Lower leg skin (tissue), 4 donors: Measurements from ENCODE around the gene JAM3. TPM values are rescaled to one million over a fixed set of nuclear protein-coding genes. Genes with fewer than 3 reads are reported as not detected.
"Not testable (repeated sequence)": the region's sequence is repeated elsewhere in the genome, so short reads cannot be mapped to it uniquely, and the experiment has no call there.

Experiments used
- DNase-seq, 2 donors: peaks; one replicate each; pipeline ENCODE4 v3.0.0-alpha.2; 2019; ENCODE audit warnings: low spot score in 2 of 2
- H3K4me3 ChIP-seq: fragments of 200-600 bp; sonication (generic); 2 replicates; pipeline ENCODE4 v1.5.1; 2017; ENCODE audit warnings: mild to moderate bottlenecking, low read depth; ENCODE audit not compliant: poor library complexity, severe bottlenecking
- CTCF ChIP-seq, 3 donors: fragments of 450-650 bp; IDR thresholded peaks; one replicate each; pipeline ENCODE4 v1.5.1; 2016; ENCODE audit warnings: antibody characterized with exemption in 3 of 3, mild to moderate bottlenecking in 3 of 3, moderate library complexity in 2 of 3
- POLR2A ChIP-seq, 2 donors: fragments of 450-650 bp; IDR thresholded peaks; one replicate each; pipeline ENCODE4 v1.6.1; 2016 to 2017; ENCODE audit warnings: antibody characterized with exemption in 2 of 2, mild to moderate bottlenecking in 1 of 2, moderate library complexity in 1 of 2
- WGBS, 2 donors: methylation state at CpG; one replicate each; pipeline ENCODE4 v1.1.5; 2018; 5-methylcytosine and 5-hydroxymethylcytosine counted together
- intact Hi-C: fragments of 100-400 bp; cut with DNase I; formaldehyde crosslinking; loops from one replicate; pipeline ENCODE4 v1.15.0; 2023; ENCODE audit warnings: low total_unique reads
- total RNA-seq, 4 donors: library from RNA; depleted of rRNA; stranded (reverse); fragments of >200 nt; gene quantifications; one replicate each; pipeline ENCODE4 v1.1.0, GENCODE V29; 2016

JAM3 gene
- total RNA-seq, 4 donors from 2014 or later: 12.8 to 22.4 (median 15.1) TPM

DNA sequence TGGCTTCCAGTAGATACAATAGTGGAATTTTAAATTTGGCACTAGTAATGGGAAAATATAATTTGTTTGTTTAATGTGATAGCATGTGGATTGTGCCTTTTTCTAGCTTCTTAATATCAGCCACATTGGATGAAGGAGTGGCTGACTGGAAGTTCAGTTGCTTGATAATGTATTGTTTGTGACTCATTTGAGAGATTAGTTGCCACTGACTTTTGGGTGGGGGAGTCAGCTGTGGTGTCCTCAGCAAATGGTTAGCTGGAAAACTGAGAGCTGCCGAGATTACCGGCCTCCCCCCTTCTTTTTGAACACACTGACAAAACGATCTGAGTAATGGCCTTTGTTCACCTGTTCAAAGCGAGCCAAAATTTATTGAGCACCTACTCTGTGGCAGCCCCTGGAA lies 5.5 kb downstream of the JAM3 start:
- H3K4me3 ChIP-seq: no peak overlapping the region
- DNase-seq: no peak
- TF ChIP-seq POLR2A (IDR thresholded peaks at IDR 0.05) (no peak), CTCF (IDR thresholded peaks at IDR 0.05) (no peak)
- intact Hi-C loops: no loop called here
- 60 to 65% methylated on average over 4 of the region's 4 CpGs for WGBS, 2 donors

DNA sequence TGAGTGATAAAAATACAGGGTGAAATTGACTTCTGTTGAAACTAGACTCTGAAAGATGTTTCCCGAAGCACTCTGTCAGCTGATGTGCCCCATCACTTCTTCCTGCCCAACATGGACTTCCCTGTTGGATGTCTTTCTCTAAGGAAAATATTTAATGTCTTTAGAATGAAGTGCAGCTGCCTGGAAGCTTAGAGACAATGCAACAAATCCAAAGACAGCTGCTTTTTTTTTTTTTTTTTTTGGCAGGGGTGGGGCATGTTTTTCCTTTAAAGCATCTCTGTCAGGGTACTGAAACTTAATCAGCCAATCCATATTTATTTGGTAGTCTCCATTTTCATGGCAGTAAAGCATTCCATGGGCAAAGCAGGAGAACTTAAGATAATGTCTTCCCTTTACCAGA lies 5.9 kb downstream of the JAM3 start:
- DNase-seq: no peak
- TF ChIP-seq POLR2A (IDR thresholded peaks at IDR 0.05): no peak
- TF ChIP-seq CTCF (IDR thresholded peaks at IDR 0.05): no peak
- H3K4me3 ChIP-seq: no peak overlapping the region
- intact Hi-C loops: no loop called here
- 39 to 50% methylated on average over 1 of the region's 1 CpG for WGBS, 2 donors

GRCh38 chr11:134079317-134079716 lies 10.4 kb downstream of the JAM3 start:
- no peak for TF ChIP-seq CTCF (IDR thresholded peaks at IDR 0.05)
- TF ChIP-seq POLR2A (IDR thresholded peaks at IDR 0.05): no peak
- WGBS, 2 donors: 49 to 63% methylated on average over 5 of the region's 5 CpGs
- no peak overlapping the region for H3K4me3 ChIP-seq
- no peak for DNase-seq
- intact Hi-C loops: no loop called here

DNA sequence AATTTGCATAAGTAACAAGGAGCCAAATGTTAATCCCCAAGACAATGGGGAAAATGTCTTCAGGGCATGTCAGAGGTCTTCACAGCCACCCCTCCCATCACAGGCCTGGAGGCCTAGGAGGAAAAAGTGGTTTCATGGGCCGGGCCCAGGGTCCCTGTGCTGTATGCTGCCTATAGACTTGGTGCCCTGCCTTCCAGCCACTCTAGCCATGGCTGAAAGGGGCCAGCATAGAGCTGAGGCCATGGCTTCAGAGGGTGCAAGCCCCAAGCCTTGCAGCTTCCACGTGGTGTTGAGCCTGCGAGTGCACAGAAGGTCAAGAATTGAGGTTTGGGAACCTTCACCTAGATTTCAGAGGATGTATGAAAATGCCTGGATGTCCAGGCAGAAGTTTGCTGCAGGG lies 12.4 kb downstream of the JAM3 start:
- intact Hi-C loops, DNase-seq, H3K4me3 ChIP-seq: not testable (repeated sequence)
- 97 to 100% methylated on average over 3 of the region's 3 CpGs for WGBS, 2 donors

GRCh38 chr11:134082990-134083389 lies 14.1 kb downstream of the JAM3 start:
- WGBS, 2 donors: 73% methylated on average over 2 of the region's 2 CpGs

GRCh38 chr11:134086376-134086775 lies 17.5 kb downstream of the JAM3 start:
- 68 to 69% methylated on average over 2 of the region's 2 CpGs for WGBS, 2 donors
- H3K4me3 ChIP-seq: no peak overlapping the region
- TF ChIP-seq POLR2A (IDR thresholded peaks at IDR 0.05): no peak
- no peak for TF ChIP-seq CTCF (IDR thresholded peaks at IDR 0.05)
- no peak for DNase-seq
- intact Hi-C loops: no loop called here

More at GRCh38 chr11:134082990-134083389, 14.1 kb downstream of the JAM3 start:
- TF ChIP-seq CTCF (IDR thresholded peaks at IDR 0.05) (no peak), POLR2A (IDR thresholded peaks at IDR 0.05) (no peak)
- intact Hi-C loops: no loop called here
- DNase-seq: no peak
- H3K4me3 ChIP-seq: no peak overlapping the region

DNA sequence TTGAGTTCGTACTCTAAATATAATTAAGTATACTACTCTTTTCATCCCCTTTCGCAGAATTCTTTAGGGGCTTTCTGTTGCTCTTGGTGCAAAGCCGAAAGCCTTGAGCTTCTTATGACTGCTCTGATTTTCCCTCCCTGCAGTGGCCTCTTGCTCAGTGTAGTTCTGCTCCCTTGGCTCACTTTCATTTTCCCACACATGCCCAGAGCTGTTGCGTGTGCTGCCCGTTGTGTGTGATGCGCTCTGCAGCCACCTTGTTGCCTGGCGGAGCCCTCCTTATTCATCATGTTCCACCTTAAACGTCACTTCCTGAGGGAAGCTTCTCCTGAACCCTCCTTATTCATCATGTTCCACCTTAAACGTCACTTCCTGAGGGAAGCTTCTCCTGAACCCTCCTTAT lies 23.1 kb downstream of the JAM3 start:
- intact Hi-C loops, H3K4me3 ChIP-seq, DNase-seq: not testable (repeated sequence)
- WGBS, 2 donors: 48 to 56% methylated on average over 9 of the region's 9 CpGs
